ENCODE measurements around the gene ADPGK. TPM values are rescaled to one million over a fixed set of nuclear protein-coding genes. Genes with fewer than 3 reads are reported as not detected.
A peak's percentile ranks its signal among the peaks of the same experiment; 100 is the strongest.

ADPGK gene
- total RNA-seq, 1 donor from 2014 or later = 54.4 TPM

DNA sequence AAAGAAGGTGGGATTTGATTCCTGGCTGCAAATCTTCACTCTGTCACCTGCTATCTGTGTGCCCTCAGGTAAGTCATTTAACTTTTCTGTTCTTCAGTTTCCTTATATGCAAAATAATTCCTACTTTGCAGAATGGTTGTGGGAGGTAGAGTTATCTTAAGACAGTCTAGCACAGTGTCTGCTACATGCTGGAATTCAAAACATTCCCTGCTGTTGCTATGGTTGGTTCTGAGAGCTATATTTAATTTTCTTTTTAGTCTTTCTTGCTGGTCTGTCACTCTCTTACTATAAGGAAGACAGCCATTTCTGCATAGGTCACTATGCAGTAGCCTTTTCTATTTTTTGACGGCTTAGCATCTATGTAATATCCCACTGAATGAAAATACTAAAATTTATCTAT, 4.0 kb upstream of the ADPGK start:
- Mint-ChIP-seq H3K27ac (no peak overlapping the region), H3K9me3 (peaks cover 4% of the 10 kb centered on the region), H3K4me3 (no peak overlapping the region), H3K36me3 (no peaks in the 10 kb centered on the region), H3K27me3 (ENCODE audit: low read depth) (peaks cover 21% of the 10 kb centered on the region), H3K4me1 (peaks cover 12% of the 10 kb centered on the region)
- TF ChIP-seq, protein P1, sequence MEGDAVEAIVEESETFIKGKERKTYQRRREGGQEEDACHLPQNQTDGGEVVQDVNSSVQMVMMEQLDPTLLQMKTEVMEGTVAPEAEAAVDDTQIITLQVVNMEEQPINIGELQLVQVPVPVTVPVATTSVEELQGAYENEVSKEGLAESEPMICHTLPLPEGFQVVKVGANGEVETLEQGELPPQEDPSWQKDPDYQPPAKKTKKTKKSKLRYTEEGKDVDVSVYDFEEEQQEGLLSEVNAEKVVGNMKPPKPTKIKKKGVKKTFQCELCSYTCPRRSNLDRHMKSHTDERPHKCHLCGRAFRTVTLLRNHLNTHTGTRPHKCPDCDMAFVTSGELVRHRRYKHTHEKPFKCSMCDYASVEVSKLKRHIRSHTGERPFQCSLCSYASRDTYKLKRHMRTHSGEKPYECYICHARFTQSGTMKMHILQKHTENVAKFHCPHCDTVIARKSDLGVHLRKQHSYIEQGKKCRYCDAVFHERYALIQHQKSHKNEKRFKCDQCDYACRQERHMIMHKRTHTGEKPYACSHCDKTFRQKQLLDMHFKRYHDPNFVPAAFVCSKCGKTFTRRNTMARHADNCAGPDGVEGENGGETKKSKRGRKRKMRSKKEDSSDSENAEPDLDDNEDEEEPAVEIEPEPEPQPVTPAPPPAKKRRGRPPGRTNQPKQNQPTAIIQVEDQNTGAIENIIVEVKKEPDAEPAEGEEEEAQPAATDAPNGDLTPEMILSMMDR (IDR thresholded peaks at IDR 0.05; ENCODE audit: unreplicated experiment) = no peak
- DNase-seq (ENCODE audit: low spot score in 2 of 2, unreplicated experiment in 2 of 2) = no peak

DNA sequence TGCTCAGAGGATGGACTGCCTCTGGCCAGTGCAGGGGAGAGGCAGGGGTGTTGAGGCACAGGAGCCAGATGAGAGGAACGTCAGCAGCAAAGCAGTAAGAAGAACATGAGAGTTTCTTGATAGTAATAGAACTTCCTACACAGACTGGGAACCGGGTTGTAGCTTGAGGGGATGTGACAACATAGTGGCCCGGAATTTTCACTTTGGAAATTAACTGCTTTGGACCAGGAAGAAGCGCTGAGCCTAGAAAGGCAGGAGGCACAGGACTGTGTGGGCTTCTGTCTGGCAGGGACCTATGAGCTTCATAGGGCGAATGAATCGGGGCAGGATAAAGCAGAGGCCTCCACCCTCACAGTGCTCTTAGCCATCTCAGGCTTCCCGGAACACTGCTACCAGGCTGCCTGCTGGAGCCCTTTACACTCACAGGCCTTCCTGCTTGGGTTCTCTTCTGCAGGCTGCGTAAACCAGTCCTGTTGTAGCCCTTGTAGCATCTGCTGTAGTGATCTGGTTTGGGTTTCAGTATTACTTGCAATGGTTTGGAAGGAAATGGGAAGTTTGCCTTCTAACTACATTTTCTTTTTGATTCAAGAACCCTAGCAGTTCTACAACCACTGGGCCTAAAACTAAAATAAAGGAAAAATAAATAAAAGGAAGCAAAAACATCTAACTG, 3.3 kb upstream of the ADPGK start:
- no peak overlapping the region for H3K27ac Mint-ChIP-seq
- TF ChIP-seq, protein P1 (IDR thresholded peaks at IDR 0.05; ENCODE audit: unreplicated experiment) = no peak
- no peak overlapping the region for H3K4me3 Mint-ChIP-seq
- H3K9me3 Mint-ChIP-seq = peaks cover 4% of the 10 kb centered on the region
- H3K36me3 Mint-ChIP-seq = no peaks in the 10 kb centered on the region
- no peak for DNase-seq (ENCODE audit: low spot score in 2 of 2, unreplicated experiment in 2 of 2)
- H3K27me3 Mint-ChIP-seq (ENCODE audit: low read depth) = peaks cover 21% of the 10 kb centered on the region
- H3K4me1 Mint-ChIP-seq = peaks cover 16% of the 10 kb centered on the region

DNA sequence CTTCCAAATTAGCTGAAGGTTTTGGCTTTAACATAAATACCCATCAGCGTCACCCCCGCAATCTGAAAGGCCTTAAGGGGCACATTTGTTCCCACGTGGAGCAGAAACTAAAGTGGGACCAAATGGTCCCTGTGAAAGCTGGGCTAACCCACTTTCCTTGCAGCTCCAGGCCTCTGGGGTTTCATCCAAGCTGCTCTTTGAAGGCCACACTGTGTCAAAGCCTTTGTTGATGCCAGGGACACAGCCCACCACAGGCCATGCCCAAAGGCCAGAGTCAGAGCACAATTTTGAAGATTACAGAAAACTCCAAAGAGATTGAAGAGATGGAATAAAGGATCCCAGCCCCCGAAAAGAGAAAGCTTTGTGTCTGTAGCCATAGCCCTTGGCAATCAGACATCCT, 2.7 kb upstream of the ADPGK start:
- Mint-ChIP-seq H3K27me3 (ENCODE audit: low read depth) (peaks cover 20% of the 10 kb centered on the region), H3K4me1 (peaks cover 20% of the 10 kb centered on the region), H3K9me3 (no peaks in the 10 kb centered on the region), H3K27ac (no peak overlapping the region), H3K36me3 (no peaks in the 10 kb centered on the region), H3K4me3 (no peak overlapping the region)
- no peak for DNase-seq (ENCODE audit: low spot score in 2 of 2, unreplicated experiment in 2 of 2)
- TF ChIP-seq, protein P1 (IDR thresholded peaks at IDR 0.05; ENCODE audit: unreplicated experiment) = no peak

DNA sequence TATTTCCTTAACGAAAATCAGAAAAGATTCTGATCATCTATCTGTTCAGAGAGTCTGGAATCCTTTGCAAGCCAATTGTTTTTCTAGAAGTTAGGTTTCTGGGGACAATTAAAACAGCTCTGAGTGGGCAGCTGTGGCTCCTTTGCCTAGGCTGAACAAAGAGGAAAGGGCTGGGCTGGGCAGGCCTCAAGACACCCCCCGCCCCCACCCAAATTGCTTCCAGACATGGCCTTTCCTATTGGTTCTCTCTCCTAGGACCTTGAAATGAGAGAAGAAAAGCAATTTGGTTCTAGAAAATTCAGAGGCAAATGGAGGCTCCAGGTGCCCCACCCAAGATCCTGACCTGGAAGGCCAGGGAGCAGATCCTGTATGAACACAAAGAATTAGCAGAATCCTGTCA, 2.3 kb upstream of the ADPGK start:
- Mint-ChIP-seq H3K36me3 (no peaks in the 10 kb centered on the region), H3K9me3 (no peaks in the 10 kb centered on the region), H3K27me3 (ENCODE audit: low read depth) (peaks cover 17% of the 10 kb centered on the region), H3K4me3 (no peak overlapping the region), H3K27ac (no peak overlapping the region), H3K4me1 (peaks cover 20% of the 10 kb centered on the region)
- TF ChIP-seq, protein P1 (IDR thresholded peaks at IDR 0.05; ENCODE audit: unreplicated experiment) = no peak
- no peak for DNase-seq (ENCODE audit: low spot score in 2 of 2, unreplicated experiment in 2 of 2)

DNA sequence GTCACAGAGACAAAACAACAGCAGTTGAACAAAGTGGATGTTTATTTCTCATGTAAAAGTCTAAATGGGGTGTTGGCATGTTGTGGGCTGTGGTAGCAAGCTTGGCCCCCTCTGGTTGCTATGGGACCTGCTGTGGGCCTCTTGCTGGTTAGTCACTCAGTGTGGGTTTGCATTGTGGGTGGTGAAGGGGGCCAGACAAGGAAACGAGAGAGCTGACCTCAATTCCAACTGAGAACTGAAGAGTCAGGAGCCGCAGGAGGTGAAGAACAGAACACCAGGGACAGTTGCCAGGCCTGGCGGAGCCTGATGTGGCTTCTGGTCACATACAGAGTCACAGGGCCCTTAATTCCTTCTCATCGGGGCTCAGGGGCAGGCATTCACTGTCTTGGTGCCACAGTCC, 1.9 kb upstream of the ADPGK start:
- H3K9me3 Mint-ChIP-seq = no peaks in the 10 kb centered on the region
- TF ChIP-seq, protein P1 (IDR thresholded peaks at IDR 0.05; ENCODE audit: unreplicated experiment) = no peak
- DNase-seq (ENCODE audit: low spot score in 2 of 2, unreplicated experiment in 2 of 2) = no peak
- peaks cover 13% of the 10 kb centered on the region for H3K27me3 Mint-ChIP-seq (ENCODE audit: low read depth)
- peaks cover 20% of the 10 kb centered on the region for H3K4me1 Mint-ChIP-seq
- peak overlapping the region; percentile 17 for H3K27ac Mint-ChIP-seq
- no peak overlapping the region for H3K4me3 Mint-ChIP-seq
- no peaks in the 10 kb centered on the region for H3K36me3 Mint-ChIP-seq
